ENCODE data around the gene FAM32A.

Gene FAM32A

DNA sequence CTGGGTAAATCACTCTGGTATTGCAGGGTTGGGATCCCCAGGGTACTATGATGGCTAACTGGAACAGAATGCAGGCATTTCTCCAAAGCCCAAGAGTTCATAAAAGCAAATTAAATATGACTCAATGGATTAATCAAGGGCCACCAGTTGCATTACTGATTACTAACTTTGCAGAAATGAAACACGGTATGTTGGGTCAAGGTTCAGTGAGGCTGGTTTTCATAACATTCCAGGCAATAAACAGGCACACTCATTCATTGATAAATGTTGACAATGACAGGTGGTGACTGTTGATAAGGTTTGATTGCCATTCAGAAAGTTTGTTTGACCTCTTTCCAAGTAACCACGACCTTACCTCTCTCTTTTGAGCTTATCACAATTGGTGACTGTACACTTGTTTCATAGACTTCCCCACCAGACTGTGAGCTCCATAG, 12.0 kb downstream of the FAM32A start:
- H3K27ac ChIP-seq, result peak overlapping the region; percentile 76
- TF ChIP-seq, protein P1, sequence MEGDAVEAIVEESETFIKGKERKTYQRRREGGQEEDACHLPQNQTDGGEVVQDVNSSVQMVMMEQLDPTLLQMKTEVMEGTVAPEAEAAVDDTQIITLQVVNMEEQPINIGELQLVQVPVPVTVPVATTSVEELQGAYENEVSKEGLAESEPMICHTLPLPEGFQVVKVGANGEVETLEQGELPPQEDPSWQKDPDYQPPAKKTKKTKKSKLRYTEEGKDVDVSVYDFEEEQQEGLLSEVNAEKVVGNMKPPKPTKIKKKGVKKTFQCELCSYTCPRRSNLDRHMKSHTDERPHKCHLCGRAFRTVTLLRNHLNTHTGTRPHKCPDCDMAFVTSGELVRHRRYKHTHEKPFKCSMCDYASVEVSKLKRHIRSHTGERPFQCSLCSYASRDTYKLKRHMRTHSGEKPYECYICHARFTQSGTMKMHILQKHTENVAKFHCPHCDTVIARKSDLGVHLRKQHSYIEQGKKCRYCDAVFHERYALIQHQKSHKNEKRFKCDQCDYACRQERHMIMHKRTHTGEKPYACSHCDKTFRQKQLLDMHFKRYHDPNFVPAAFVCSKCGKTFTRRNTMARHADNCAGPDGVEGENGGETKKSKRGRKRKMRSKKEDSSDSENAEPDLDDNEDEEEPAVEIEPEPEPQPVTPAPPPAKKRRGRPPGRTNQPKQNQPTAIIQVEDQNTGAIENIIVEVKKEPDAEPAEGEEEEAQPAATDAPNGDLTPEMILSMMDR (conservative IDR thresholded peaks at IDR 0.05), result no peak
- no peak for TF ChIP-seq ZFX (IDR thresholded peaks at IDR 0.05)

DNA sequence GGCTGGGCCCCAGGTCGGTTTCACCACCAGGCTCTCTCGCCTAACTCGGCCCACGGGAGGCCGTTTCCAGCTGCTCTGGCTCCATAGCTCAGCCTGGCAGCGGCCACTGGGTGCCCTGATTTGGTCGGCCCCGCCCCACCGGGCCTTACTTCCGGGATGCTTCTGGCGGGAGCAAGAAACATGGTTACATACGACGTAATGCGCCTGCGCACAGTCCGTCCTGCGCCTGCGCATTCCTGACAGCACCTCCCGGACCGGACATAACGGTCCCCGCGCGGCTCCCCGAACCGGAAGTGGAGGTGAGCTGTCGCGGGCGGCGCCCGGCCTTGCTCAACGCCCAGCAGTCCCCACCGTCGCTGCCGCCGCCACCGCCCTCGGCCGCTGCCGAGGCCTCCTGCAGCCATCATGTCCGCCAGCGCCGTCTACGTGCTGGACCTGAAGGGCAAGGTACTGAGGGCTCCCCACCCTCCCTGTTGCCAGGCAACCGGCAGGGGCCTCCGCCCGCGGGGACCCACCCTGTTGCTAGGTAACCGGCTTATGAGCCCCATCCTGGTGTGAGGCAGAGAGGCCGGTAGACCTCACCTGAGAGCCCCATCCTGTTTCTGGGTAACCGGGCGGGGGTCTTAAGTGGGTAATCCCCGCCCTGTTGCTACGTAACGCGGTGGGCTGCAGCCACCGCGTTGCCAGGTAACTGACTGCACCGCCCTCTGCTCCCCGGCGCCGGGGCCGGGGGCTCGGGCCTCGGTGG, 12.6 kb downstream of the FAM32A start, which contains the start of gene AP1M1:
TSS of gene AP1M1 (plus strand) at position 290 of the 748 bp plus-strand sequence. CDS start at position 406, 116 bp downstream.
- TF ChIP-seq ZFX (IDR thresholded peaks at IDR 0.05), result peak; percentile 78; the same call in 1 of the 2 replicates
- TF ChIP-seq, protein P1 (conservative IDR thresholded peaks at IDR 0.05), result no peak
- peak within 1 kb of the TSS; percentile 76 for H3K27ac ChIP-seq

DNA sequence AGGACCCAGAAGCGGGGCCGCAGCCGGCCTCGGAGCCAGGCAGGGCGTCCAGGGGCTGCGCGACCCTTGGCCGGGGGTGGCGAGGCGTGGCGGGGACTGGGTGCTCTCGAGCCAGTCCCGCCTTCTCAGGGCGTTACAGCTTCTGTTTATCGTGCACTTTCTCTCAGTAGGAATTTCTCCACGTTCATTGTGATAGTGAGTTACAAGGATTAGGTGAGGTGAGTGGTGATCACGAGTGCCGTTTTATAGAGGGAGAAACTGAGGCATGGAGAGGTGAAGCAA, 13.1 kb downstream of the FAM32A start:
- peak overlapping the region; percentile 76 for H3K27ac ChIP-seq
- TF ChIP-seq ZFX (IDR thresholded peaks at IDR 0.05), result no peak
- TF ChIP-seq, protein P1 (conservative IDR thresholded peaks at IDR 0.05), result no peak

DNA sequence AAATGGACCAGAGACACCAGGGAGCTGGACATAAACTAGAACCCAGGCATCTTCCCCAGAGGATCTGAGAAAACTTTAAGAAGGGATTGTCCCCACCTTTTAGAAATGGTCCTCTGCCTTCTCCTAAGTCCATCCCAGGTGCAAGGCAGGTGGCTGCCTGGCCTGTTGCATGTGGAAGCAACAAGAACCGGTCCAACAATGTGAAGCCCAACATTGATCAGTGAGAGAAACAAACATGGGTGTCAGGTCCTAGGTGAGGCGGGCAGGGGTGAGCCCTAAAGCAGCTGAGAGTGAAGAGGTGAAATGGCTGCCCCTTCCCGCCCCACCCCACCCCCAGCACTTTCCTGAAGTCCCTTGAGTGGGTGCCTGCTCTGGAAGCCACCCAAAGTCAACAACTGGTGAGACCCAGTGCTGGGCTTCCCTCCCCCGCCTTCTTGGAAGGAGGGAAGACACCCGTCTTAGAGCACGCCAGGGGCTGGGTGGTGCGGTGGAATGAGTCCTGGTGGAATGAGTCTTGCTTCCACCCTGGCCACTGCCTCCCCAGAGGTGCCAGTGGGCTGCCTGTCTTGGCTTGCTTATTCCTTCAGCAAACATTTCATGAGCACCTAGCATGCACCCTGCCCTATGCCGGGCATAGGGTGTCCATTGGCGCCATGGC, 14.2 kb downstream of the FAM32A start:
- TF ChIP-seq, protein P1 (conservative IDR thresholded peaks at IDR 0.05), result no peak
- TF ChIP-seq ZFX (IDR thresholded peaks at IDR 0.05), result no peak
- no peak overlapping the region for H3K27ac ChIP-seq

DNA sequence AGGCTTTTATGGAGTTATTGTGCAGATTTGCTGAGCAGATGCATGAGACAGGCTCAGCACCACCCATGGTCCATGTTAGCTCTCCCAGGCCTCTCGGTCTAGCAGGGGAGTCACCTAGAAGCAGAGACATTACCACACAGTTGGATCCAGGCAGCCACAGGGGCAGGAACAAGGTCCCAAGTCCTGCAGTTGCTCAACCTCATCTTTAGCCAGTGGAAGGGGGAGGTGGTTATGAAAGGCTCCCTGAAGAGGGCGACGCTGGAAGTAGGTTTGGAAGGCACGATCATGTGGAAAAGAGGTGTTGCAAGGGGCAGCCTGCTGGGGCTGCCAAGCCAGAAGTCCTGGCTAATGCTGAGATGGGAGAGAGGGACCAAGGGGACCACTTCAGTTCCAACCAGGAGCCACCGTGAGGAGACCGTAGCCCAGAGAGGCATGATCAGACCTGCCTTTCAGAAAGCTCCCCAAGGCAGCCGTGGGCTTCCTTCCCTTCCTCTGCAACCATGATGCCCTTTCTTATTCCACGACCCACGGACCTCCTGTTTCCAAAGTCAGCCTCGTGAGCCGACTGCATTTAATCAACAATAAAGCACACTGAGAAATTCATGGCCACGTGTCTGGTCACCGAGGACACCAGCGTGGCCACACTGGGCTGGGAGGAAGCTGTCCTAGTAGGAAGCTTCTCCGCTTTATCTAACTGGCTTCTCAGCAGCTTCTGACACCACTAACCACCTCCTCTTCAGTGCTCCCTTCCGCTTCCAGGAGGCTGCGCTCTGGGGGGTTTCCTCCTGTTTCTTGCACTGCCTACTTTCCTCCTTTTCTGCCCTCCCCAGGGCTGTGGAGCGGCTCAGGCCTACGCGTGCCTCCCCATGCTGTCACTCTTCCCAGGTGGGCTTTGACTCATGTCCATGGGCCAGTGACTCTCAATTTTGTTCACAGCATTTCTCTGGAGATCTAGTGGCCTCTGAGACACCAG, 15.1 kb downstream of the FAM32A start:
- no peak overlapping the region for H3K27ac ChIP-seq
- TF ChIP-seq, protein P1 (conservative IDR thresholded peaks at IDR 0.05), result no peak
- no peak for TF ChIP-seq ZFX (IDR thresholded peaks at IDR 0.05)

DNA sequence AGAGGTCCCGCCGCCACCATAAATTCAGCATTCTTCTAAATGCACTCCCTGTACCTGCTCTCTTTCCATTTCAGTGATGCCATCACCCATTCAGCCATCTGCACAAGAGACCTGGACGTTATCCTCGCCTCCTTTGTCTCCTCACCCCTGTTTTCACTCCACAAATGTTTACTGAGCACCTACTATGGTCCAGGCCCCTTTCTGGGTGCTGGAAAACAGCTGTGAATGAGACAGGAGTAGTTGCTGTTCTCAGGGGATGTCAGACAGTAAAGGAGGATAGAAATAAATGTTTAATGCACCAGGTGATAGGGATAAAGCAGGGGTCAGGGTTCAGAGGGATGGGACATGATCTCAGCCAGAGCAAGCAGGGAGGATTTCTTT, 15.8 kb downstream of the FAM32A start:
- no peak for TF ChIP-seq ZFX (IDR thresholded peaks at IDR 0.05)
- TF ChIP-seq, protein P1 (conservative IDR thresholded peaks at IDR 0.05), result no peak

More for the DNA sequence above, 15.8 kb downstream of the FAM32A start:
- no peak overlapping the region for H3K27ac ChIP-seq
